Ammon's horn (tissue), 1 donor: ENCODE data around the gene DPEP2.
A peak's percentile ranks its signal among the peaks of the same experiment; 100 is the strongest.
"Not testable (repeated sequence)": the region's sequence is repeated elsewhere in the genome, so short reads cannot be mapped to it uniquely, and the experiment has no call there.

ENCODE experiments used
- DNase-seq: peaks from one replicate; pipeline ENCODE4 v3.0.0-alpha.2; 2016; ENCODE audit warnings: low spot score

Gene DPEP2

GRCh38 chr16:67998779-67999688 lies at the start of gene DPEP2:
Gene DPEP2, minus strand, starts transcription at chr16:67999484. Its CDS starts 6,272 bp downstream, at chr16:67993212.
- DNase-seq: peak; percentile 69

GRCh38 chr16:68047987-68048386 lies 48.7 kb upstream of the DPEP2 start:
- DNase-seq: no peak

DNA sequence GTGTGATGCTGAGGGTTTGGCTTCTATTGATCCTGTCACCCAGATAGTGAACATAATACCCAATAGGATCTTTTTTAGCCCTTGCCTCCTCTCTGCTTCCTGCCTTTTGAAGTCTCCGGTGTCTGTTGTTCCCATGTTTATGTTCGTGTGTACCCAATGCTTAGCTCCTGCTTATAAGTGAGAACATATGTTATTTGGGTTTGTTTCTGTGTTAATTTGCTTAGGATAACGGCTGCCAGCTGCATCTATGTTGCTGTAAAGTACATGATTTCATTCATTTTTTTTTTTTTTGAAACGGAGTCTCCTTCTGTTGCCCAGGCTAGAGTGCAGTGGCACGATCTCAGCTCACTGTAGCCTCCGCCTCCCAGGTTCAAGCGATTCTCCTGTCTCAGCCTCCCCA lies 46.8 kb upstream of the DPEP2 start:
- DNase-seq: no peak

- no peak for DNase-seq
These were observed 42.5 kb upstream of the DPEP2 start for GRCh38 chr16:68041783-68042182.

- peak; percentile 86 for DNase-seq
These were observed 41.4 kb upstream of the DPEP2 start for GRCh38 chr16:68040506-68041288.

GRCh38 chr16:68037841-68038597 lies 38.7 kb upstream of the DPEP2 start:
- DNase-seq: no peak

GRCh38 chr16:68035227-68035626 lies 35.9 kb upstream of the DPEP2 start:
- DNase-seq: no peak

DNA sequence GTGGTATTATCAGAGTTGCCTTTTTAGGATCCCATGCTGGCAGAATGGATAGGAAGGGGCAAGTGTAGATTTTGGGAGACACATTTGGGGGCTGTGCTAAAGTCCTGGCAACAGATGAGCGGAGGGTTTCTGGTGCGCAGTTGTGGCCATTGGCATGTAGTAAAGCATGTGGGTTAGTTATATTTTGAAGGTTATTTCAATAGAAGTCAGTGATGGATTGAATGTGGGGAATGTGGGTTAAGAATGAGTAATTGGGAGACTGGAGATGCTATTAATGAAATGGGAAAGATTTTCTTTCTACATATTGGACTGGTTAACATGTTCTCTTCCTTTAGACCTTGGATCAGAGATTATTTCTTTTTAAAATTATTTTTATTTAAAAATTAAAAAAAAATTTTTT lies 33.8 kb upstream of the DPEP2 start:
- DNase-seq: no peak

GRCh38 chr16:68031951-68032350 lies 32.7 kb upstream of the DPEP2 start:
- no peak for DNase-seq

GRCh38 chr16:68030108-68030507 lies 30.8 kb upstream of the DPEP2 start:
- not testable (repeated sequence) for DNase-seq

DNA sequence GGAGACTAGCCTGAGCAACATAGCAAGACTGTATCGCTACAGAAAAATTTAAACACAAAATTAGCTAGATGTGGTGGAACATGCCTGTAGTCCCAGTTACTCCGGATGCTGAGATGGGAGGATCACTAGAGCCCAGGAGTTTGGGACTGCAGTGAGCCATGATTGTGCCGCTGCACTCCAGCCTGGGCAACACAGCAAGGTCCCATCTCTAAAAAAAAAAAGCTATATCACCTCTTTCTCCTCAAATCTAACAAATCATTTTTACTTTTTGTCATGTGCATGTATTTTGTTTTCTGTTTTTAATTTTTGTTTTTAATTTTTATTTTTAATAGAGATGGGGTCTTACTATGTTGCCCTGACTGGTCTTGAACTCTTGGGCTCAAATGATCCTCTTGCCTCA lies 29.7 kb upstream of the DPEP2 start:
- no peak for DNase-seq

- DNase-seq: peak; percentile 96
These were observed 23.6 kb upstream of the DPEP2 start, which contains the start of the genes DDX28 and DUS2 for GRCh38 chr16:68022728-68023537. Gene DDX28, minus strand, starts transcription at chr16:68023232. Its CDS starts 30 bp downstream, at chr16:68023202. Gene DUS2, plus strand, starts transcription at chr16:68023284. Its CDS starts 14,740 bp downstream, at chr16:68038024.

DNA sequence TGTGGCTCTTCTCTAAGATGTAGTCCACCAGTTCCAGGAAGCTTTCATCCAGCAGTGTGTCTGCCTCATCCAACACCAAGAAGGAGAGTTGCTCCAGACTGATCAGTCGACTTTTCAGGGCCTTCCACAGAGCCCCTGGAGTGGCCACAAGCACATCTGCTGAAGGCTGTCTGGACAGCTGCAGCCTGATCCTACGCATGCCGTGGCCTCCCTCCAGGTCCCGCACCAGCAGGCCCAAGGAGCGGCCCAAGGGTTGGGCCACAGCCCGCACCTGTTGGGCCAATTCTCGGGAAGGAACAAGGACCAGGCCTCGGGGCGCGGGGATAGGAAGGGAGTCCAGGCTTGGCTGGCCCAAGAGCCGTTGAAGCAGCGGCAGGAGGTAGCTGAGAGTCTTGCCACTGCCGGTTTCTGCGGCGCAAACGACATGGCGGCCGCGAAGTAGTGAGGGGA lies 23.0 kb upstream of the DPEP2 start:
- no peak for DNase-seq

DNA sequence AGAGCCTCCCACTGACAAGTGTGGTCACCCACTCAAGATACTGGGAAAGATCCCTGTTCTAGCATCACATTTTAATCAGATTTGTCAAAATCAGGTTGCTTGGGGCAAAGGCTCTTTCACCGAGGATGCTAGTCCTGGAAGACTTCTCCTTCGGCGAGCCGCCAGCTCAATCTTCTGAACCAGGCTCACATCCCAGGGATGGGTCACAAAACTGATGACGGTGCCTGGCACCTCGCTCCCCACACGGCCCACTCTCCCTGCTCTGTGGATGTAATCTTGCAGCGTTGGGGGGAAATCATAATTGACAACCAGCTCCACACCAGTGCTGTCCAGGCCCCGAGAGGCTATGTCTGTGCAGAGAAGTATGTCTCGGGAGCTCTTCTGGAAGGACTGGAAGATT lies 22.2 kb upstream of the DPEP2 start:
- DNase-seq: no peak

- DNase-seq: no peak
These were observed 19.9 kb upstream of the DPEP2 start for GRCh38 chr16:68019167-68019680.

DNA sequence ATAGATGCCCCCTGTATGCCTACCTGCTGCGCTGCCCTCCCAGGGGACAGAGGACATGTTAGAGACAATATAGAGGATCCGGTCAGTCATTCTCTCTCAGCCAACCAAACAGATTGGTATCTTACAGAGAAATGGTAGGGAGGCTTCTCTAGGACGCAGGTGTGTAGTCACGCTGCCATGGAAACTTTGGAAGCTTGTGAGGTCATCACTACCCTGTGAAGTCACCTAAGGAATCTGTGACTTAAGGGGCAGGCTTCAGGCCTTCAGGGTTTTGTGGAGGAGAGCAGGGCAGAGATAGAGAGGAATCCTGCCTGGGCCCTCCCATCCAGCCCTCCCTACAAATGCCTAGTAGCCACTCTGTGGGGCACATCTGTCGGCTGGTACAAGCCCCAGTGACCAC lies 16.4 kb upstream of the DPEP2 start, which contains the start of gene DPEP2NB:
TSS of gene DPEP2NB (minus strand) at position 231 of the 400 bp plus-strand sequence. CDS start at position 90, 141 bp downstream.
- DNase-seq: no peak

DNA sequence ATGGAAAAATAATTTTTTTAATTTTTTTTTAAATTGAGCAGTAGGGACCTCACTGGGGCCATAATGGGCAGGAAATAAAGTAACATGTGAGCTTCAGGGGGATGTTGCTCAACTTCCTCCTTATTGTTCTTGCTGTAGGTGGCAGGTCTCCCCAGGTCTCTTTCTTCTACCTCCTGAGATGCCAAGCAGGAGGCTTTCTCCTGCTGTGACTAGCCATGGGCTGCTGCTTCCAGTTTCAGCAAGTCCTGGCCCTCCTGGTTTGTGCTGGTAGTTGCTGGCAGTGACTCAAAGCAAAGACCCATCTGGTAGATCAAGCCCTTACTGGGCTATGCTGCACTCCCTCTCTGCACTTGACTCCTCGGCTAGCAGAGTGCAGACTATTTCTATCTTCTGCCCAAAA lies 14.2 kb upstream of the DPEP2 start:
- DNase-seq: no peak

DNA sequence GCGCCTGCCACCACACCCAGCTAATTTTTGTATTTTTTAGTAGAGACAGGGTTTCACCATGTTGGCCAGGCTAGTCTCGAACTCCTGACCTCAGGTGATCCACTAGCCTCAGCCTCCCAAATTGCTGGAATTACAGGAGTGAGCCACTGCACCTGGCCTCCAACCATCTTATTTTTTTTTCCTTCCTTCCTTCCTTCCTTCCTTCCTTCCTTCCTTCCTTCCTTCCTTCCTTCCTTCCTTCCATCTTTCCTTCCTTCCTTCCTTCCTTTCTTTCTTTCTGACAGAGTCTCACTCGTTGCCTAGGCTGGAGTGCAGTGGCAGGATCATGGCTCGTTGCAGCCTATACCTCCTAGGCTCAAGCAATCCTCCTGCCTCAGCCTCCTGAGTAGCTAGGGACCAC lies 10.6 kb upstream of the DPEP2 start:
- not testable (repeated sequence) for DNase-seq

DNA sequence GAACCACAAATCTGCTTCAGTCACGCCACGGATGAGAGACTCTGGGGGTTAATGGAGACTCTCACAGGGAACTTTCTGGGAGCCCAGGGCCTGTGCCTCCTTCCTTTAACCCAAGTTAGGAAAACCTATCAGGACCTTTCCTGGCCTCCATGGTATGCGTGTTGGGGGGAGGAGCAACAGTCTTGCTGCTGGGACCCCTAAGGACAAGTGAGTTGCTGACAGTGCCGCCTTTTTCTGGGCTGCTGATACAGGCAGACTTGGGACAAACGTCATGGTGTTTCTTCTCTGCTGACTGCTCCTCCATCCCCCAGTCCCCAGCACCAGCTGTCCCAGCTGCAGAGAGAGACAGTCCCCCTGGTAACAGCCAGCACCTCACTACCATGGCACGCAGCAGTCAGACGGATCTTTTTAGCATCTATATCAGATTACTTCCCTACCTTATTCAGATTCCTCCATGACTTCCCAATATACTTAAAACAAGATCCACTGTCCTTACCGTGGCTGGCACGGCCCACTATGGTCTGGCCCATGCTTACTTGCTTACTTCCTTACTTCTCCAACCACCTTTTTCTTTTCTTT lies 10.0 kb upstream of the DPEP2 start:
- DNase-seq: no peak

- peak; percentile 48 for DNase-seq
These were observed 6.6 kb upstream of the DPEP2 start for GRCh38 chr16:68005786-68006286.
